ENCODE results near the gene CST8.
"Not testable (repeated sequence)": the region's sequence is repeated elsewhere in the genome, so short reads cannot be mapped to it uniquely, and the experiment has no call there.

CST8 gene

GRCh38 chr20:23490817-23491216 is at the start of gene CST8:
Gene CST8, plus strand, starts transcription at chr20:23491117. Its CDS starts 551 bp downstream, at chr20:23491668.
- no peak for DNase-seq

DNA sequence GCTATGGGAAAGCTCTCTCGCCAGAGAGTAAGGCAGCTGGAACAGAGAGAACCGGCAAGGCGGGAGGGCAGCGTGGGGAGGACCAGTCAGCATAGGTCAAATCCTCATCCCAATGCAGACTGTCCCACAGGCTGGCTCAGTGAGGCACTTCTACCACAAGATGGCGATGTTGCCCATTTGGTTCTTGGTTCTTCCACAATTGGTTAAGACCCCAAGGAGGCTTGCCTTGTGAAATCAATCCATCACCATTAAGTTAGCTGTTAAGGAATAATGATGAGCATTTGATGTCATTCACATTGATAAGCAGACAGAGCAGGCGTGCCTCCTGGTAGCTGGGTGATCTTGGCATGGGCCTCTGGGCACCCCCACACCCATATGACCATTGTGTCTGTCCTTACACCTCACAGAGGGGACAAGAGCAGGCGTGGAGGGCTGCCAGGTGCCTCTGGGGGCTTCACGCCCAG is 49.0 kb upstream of the CST8 start:
- DNase-seq: no peak

GRCh38 chr20:23442436-23442835 is 48.5 kb upstream of the CST8 start:
- no peak for DNase-seq

DNA sequence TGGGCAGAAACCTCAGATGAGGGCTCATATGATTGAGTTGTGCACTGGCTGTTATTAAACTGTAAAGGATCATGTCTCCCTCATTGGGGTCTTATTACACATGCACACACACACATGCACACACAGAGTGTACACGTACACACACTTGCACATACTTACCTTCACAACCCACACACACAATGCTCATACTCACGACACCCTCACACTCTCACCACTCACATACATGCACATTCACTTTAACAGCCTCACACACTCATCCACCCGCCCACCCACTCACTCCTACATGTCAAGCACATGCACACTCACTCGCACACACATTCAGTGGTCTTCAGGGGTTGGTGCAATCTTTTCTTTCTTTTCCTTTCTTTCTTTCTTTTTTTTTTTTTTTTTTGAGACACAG is 46.1 kb upstream of the CST8 start:
- no peak for DNase-seq

DNA sequence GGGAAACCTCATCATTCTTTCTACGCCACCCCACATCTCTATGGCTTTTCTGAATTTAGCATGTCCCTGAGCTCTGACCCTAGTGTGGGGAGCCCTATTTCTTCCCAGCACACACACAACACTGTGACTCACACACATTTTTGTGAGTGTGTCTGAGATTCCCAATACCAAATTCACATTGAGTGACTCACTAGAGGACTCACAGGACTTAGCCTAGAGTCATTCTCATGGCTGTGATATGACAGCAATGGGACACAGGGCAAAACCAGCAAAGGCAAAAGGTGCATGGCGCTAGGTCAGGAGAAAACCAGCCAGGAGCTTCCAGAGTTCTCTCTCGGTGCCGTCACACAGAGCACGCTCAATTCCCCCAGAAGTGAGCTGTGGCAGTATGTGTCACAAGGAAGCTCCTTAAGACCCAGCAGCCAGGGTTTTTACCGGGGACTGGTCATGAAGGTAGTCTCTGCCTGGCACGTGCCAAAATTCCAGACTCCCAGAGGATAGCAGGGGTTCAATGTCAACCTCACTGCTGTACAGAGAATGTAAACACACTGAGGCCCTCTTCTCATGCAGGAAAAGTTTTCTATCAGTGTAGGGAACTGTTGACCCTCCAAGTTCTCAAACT is 45.2 kb upstream of the CST8 start:
- DNase-seq: no peak

GRCh38 chr20:23446505-23446904 is 44.4 kb upstream of the CST8 start:
- no peak for DNase-seq

GRCh38 chr20:23448167-23448566 is 42.8 kb upstream of the CST8 start:
- no peak for DNase-seq

- DNase-seq: no peak
These were observed 41.5 kb upstream of the CST8 start for GRCh38 chr20:23449421-23449820.

DNA sequence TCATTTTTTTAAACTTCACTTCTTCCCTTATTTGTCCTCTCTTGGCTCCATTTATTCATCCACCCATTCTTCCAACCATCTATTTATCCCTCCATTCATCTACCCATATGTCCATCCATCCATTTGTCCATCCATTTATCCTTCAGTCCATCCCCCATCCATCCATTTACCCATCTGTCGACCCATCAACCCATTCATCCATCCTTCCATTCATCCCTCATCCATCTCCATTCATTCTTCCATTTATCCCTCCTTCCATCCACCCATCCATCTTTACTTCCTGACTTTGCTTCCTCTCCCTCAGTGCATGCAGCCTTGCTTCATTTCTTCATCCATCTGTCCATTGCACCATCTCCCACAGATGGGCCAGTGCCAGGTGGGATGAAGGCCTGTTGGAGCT is 40.0 kb upstream of the CST8 start:
- DNase-seq: no peak

- DNase-seq: no peak
These were observed 38.9 kb upstream of the CST8 start for GRCh38 chr20:23451956-23452487.

- no peak for DNase-seq
These were observed 38.1 kb upstream of the CST8 start, which contains the start of gene CST11 for GRCh38 chr20:23452776-23453175. Gene CST11, minus strand, starts transcription at chr20:23452876. Its CDS starts 65 bp downstream, at chr20:23452811.

DNA sequence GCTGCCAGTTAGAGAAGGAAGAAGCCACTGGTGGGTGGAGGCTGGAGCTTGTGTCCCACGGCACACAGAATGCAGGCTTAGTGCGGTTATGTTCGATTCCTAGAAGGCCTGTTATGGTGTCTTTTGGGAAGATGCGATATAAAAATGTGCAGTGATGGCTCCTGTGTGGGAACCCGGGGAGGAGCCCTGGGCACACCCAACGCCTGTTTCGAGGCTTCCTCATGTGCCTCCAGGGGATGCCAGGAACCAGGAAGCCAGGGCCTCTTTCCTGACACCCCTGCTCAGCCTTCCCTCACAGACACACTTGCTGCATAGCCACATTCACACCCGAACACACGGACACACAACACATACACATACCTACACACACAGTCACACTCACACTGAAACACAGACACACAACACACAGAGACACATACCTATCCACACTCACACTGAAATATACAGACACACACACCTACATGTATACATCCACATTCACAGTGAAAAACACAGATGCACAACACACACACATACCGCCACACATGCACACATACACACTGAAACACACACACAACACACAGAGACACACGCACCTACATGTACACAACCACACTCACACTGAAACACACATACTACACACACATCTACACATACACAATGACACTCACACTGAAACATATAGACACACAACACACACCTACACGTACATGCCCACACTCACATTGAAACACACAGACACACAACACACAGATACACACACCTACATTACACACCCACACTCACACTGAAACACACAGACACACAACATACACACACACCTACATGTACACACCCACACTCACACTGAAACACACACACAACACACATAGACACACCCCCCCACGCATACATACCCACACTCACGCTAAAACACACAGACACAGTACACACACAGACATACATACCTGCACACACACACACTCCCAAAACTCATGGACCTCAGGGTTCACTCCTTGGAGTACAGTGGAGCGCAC is 37.1 kb upstream of the CST8 start:
- no peak for DNase-seq

GRCh38 chr20:23454816-23455215 is 36.1 kb upstream of the CST8 start:
- no peak for DNase-seq

- DNase-seq: no peak
These were observed 35.3 kb upstream of the CST8 start for GRCh38 chr20:23455639-23456038.

DNA sequence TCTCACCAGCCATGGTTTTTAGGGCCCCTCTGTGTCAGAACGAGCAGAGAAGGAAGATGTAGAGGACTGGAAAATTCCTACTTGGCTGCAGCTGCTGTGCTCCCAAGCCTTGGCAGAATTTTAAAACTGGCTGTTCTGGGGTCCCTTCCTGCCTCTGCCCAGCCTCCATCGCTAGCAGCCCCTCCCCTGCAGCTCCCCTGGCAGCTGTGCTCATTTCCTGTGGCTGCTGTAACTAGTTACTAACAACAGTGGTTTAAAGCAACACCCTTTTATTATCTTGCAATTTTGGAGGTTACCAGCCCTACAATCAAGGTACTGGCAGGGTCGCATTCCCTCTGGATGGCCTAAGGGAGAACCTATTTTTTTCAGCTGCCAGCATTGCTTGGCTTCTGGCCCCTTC is 34.5 kb upstream of the CST8 start:
- DNase-seq: peak; percentile 4

DNA sequence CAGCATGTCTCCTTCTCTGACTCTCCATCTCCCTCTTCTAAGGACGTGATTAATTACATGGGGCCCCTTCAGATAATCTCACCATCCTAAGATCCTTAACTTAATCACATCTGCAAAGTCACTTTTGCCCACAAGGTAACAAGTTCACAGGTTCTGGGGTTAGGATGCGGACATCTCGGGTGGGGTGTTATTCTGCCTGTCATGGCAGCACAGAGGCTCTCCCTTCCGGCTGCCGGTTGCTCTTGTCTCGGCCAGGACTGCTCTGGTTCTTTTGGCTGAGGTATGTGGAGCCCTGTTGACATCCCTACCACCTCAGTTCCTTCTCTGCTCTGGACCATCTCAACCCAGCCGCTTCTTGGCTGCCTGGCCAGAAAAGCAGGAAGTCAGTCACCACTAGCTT is 34.0 kb upstream of the CST8 start:
- no peak for DNase-seq

GRCh38 chr20:23459461-23460150 is 31.3 kb upstream of the CST8 start:
- DNase-seq: no peak

DNA sequence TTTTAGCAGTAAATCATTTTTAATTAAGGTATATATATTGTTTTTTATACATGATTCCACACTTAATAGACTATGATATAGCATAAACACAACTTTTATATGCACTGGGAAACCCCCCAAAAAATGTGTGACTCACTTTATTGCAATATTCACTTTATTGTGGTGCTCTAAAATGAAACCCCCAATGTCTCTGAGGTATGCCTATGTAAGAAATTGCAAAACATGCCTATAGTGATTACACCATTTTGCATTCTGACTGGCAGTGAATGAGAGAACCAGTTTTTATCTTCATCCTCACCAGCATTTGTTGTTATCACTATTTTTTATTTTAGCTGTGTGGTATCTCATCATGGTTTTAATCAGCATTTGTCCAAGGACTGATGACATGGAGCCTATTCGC is 29.7 kb upstream of the CST8 start:
- DNase-seq: no peak

DNA sequence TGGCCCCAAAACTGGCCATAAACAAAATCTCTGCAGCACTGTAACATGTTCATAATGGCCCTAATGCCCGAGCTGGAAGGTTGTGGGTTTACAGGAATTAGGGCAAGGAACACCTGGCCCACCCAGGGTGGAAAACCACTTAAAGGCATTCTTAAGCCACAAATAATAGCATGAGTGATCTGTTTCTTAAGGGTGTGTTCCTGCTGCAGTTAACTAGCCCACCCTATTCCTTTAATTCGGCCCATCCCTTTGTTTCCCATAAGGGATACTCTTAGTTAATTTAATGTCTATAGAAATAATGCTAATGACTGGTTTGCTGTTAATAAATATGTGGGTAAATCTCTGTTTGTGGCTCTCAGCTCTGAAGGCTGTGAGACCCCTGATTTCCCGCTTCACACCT is 24.0 kb upstream of the CST8 start:
- DNase-seq: not testable (repeated sequence)

GRCh38 chr20:23472306-23472705 is 18.6 kb upstream of the CST8 start:
- DNase-seq: not testable (repeated sequence)

DNA sequence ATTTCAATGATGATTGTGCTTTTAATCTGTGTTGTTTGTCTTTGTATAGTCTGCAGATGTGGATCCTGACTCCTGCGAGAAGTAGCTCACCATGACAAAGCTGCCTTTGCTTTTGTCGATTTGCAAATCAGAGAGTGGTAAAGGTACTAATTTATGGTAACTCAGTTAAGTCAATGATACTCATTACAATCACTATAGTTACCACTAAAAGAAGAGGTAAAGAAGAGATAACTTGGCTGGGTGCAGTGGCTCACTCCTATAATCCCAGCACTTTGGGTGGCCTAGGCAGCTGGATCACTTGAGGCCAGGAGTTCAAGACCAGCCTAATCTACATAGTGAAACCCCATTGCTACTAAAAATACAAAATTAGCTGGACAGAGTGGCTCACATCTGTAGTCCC is 17.6 kb upstream of the CST8 start:
- DNase-seq: not testable (repeated sequence)

GRCh38 chr20:23475395-23475794 is 15.5 kb upstream of the CST8 start:
- DNase-seq: no peak

Data from NCI-H2081 treated with DMSO at 0.1 percent for 48 hours (cell line).